HepG2 (cell line): ENCODE results near the gene ZNHIT6. TPM values are rescaled to one million over a fixed set of nuclear protein-coding genes. Genes with fewer than 3 reads are reported as not detected.

Experiments used
- ATAC-seq: fragments of 200-7000 bp; cut with Tn5 transposase; 3 replicates; pipeline ENCODE4 v1.9.1; 2020; ENCODE audit warnings: mild to moderate bottlenecking, moderate library complexity
- BruUV-seq: library from RNA; stranded (reverse); fragments of 400-500 nt; replicated peaks from 2 replicates; lab custom pipeline; 2021; lab: Mats Ljungman, UMichigan
- CTCF ChIA-PET: fragments of 300-600 bp; formaldehyde crosslinking; extraction: SDS; loops from one replicate; lab custom pipeline; 2021; ENCODE audit warnings: low total read pairs, inconsistent platforms, low intra/inter-chr PET ratio; lab: Yijun Ruan, JAX
- POLR2A ChIA-PET: fragments of 350-600 bp; sonication (Branson Sonifier 250); formaldehyde crosslinking; loops from one replicate; lab custom pipeline; 2020; ENCODE audit warnings: antibody characterized with exemption, inconsistent platforms; lab: Yijun Ruan, JAX
- DNase-seq: peaks from one replicate; pipeline ENCODE4 v3.0.0-alpha.2; 2015; ENCODE audit warnings: low spot score
- FAIRE-seq: peaks from 3 replicates; lab custom pipeline; 2011; peaks lifted over from hg19 to GRCh38; lab: Jason Lieb, UNC
- H2AFZ ChIP-seq: one replicate; pipeline ENCODE4 v1.6.1; 2011; ENCODE audit warnings: low read length, inconsistent platforms
- H3K27ac ChIP-seq: fragments of 300-600 bp; 3 replicates; pipeline ENCODE4 v1.8.0; 2011; ENCODE audit warnings: mixed run types, mild to moderate bottlenecking, mixed read lengths, low read length, inconsistent platforms; ENCODE audit not compliant: insufficient read depth; ENCODE audit errors: extremely low read length
- H3K27me3 ChIP-seq, 2 experiments: fragments of 200-600 bp in 1 of 2; 2 replicates in 1 of 2; 3 replicates in 1 of 2; pipeline versions ENCODE4 v1.6.0 to v1.8.0; 2011; ENCODE audit warnings: low read length in 2 of 2, mild to moderate bottlenecking in 2 of 2, moderate library complexity in 2 of 2, inconsistent platforms in 1 of 2; ENCODE audit not compliant: insufficient read depth in 2 of 2, control insufficient read depth in 1 of 2
- H3K36me3 ChIP-seq, 2 experiments: fragments of 200-600 bp in 1 of 2; replicated peaks in 1 of 2; 2 replicates in 1 of 2; 3 replicates in 1 of 2; pipeline versions ENCODE4 v1.5.1 to v1.8.0; 2011; ENCODE audit warnings: low read length in 2 of 2, inconsistent platforms in 1 of 2; ENCODE audit not compliant: insufficient read depth in 2 of 2, control insufficient read depth in 1 of 2
- H3K4me1 ChIP-seq: 2 replicates; pipeline ENCODE4 v1.5.1; 2012; ENCODE audit warnings: low read length, inconsistent platforms; ENCODE audit not compliant: insufficient read depth
- H3K4me2 ChIP-seq: 2 replicates; pipeline ENCODE4 v1.6.0; 2011; ENCODE audit warnings: low read depth, low read length, inconsistent platforms
- H3K4me3 ChIP-seq, 3 experiments: fragments of 200-600 bp in 1 of 3; sonication (generic), shearing (Covaris generic) in 1 of 3; replicated peaks in 1 of 3; 2 replicates each; pipeline ENCODE4 v1.5.1; 2011 to 2016; ENCODE audit warnings: low read length in 3 of 3, inconsistent platforms in 2 of 3, low read depth in 2 of 3, mild to moderate bottlenecking in 2 of 3, control low read depth in 1 of 3, mixed read lengths in 1 of 3; ENCODE audit not compliant: insufficient read depth in 1 of 3
- H3K79me2 ChIP-seq: one replicate; pipeline ENCODE4 v1.6.1; 2011; ENCODE audit warnings: low read length, inconsistent platforms; ENCODE audit not compliant: insufficient read depth
- H3K9ac ChIP-seq: 2 replicates; pipeline ENCODE4 v1.6.0; 2011; ENCODE audit warnings: mild to moderate bottlenecking, low read depth, low read length, inconsistent platforms; ENCODE audit not compliant: insufficient read depth
- H3K9me3 ChIP-seq: 2 replicates; pipeline ENCODE4 v1.5.1; 2012; ENCODE audit warnings: mild to moderate bottlenecking, low read length
- H4K20me1 ChIP-seq: 2 replicates; pipeline ENCODE4 v1.6.0; 2011; ENCODE audit warnings: inconsistent platforms, mild to moderate bottlenecking, low read length, moderate library complexity; ENCODE audit not compliant: insufficient read depth
- CEBPB ChIP-seq: IDR thresholded peaks from 2 replicates; pipeline ENCODE4 v1.6.1; 2011; ENCODE audit warnings: low read depth, low read length, improper control_type of control experiment, borderline replicate concordance
- DRAP1 ChIP-seq: IDR thresholded peaks from 2 replicates; pipeline ENCODE4 v1.6.1; 2016; ENCODE audit warnings: missing genetic modification reagents, missing compliant biosample characterization
- ESRRA ChIP-seq: sonication (generic); formaldehyde crosslinking; IDR thresholded peaks from 2 replicates; pipeline ENCODE4 v1.5.1; 2020; ENCODE audit warnings: mild to moderate bottlenecking, low read depth, missing genetic modification reagents
- FOXM1 ChIP-seq: sonication (generic); formaldehyde crosslinking; IDR thresholded peaks from 2 replicates; pipeline ENCODE4 v1.5.0; 2020; ENCODE audit warnings: missing genetic modification reagents
- GTF3A ChIP-seq: sonication (generic); formaldehyde crosslinking; conservative IDR thresholded peaks from 2 replicates; pipeline ENCODE4 v1.4.0; 2020; ENCODE audit warnings: mild to moderate bottlenecking, missing genetic modification reagents
- JUND ChIP-seq: sonication (generic); formaldehyde crosslinking; IDR thresholded peaks from 2 replicates; pipeline ENCODE4 v1.8.0; 2022; ENCODE audit warnings: mild to moderate bottlenecking, missing genetic modification reagents
- MXD3 ChIP-seq: IDR thresholded peaks from 2 replicates; pipeline ENCODE4 v1.6.1; 2016; ENCODE audit warnings: mild to moderate bottlenecking, missing biosample characterization, missing genetic modification reagents
- NR2C2 ChIP-seq: sonication (generic); formaldehyde crosslinking; IDR thresholded peaks from 2 replicates; pipeline ENCODE4 v1.4.0; 2020; ENCODE audit warnings: missing genetic modification reagents, mild to moderate bottlenecking, moderate library complexity, borderline replicate concordance
- PATZ1 ChIP-seq: sonication (generic); formaldehyde crosslinking; IDR thresholded peaks from 2 replicates; pipeline ENCODE4 v1.4.0; 2020; ENCODE audit warnings: missing genetic modification reagents
- TEAD2 ChIP-seq: sonication (generic); formaldehyde crosslinking; IDR thresholded peaks from 2 replicates; pipeline ENCODE4 v1.9.0; 2021; ENCODE audit warnings: missing genetic modification reagents
- ZEB1 ChIP-seq: IDR thresholded peaks from 2 replicates; pipeline ENCODE4 v1.6.1; 2012; ENCODE audit warnings: mild to moderate bottlenecking, low read depth, inconsistent platforms; ENCODE audit not compliant: insufficient replicate concordance
- ZFP1 ChIP-seq: IDR thresholded peaks from 2 replicates; pipeline ENCODE4 v1.6.1; 2016
- ZFP36L2 ChIP-seq: sonication (generic); formaldehyde crosslinking; IDR thresholded peaks from 2 replicates; pipeline ENCODE4 v1.4.0; 2020; ENCODE audit warnings: missing genetic modification reagents
- ZNF34 ChIP-seq: sonication (generic); formaldehyde crosslinking; IDR thresholded peaks from 2 replicates; pipeline ENCODE4 v1.4.0; 2020; ENCODE audit warnings: mild to moderate bottlenecking, missing genetic modification reagents, borderline replicate concordance
- ZNF513 ChIP-seq: sonication (generic); formaldehyde crosslinking; conservative IDR thresholded peaks from 2 replicates; pipeline ENCODE4 v1.5.0; 2020; ENCODE audit warnings: missing genetic modification reagents
- ZNF562 ChIP-seq: sonication (generic); formaldehyde crosslinking; IDR thresholded peaks from 2 replicates; pipeline ENCODE4 v1.8.0; 2022; ENCODE audit warnings: missing genetic modification reagents, borderline replicate concordance
- ZNF597 ChIP-seq: sonication (generic); formaldehyde crosslinking; IDR thresholded peaks from 2 replicates; pipeline ENCODE4 v1.5.0; 2020; ENCODE audit warnings: missing genetic modification reagents
- ZNF703 ChIP-seq: sonication (generic); formaldehyde crosslinking; IDR thresholded peaks from 2 replicates; pipeline ENCODE4 v1.5.1; 2020; ENCODE audit warnings: missing genetic modification reagents, mild to moderate bottlenecking, moderate library complexity, borderline replicate concordance
- ZNF761 ChIP-seq: sonication (generic); formaldehyde crosslinking; conservative IDR thresholded peaks from 2 replicates; pipeline ENCODE4 v1.4.0; 2020; ENCODE audit warnings: mild to moderate bottlenecking, missing genetic modification reagents
- ZNF790 ChIP-seq: sonication (generic); formaldehyde crosslinking; IDR thresholded peaks from 2 replicates; pipeline ENCODE4 v1.8.0; 2022; ENCODE audit warnings: missing genetic modification reagents, mild to moderate bottlenecking, borderline replicate concordance
- WGBS: methylation state at CpG from one replicate; pipeline ENCODE4 v1.1.6; 2017; ENCODE audit warnings: low lambda C conversion rate; 5-methylcytosine and 5-hydroxymethylcytosine counted together
- in situ Hi-C: cut with HindIII; loops from 2 replicates; pipeline ENCODE4 v1.10.0; 2017; ENCODE audit warnings: low pct_unique_long_range_greater_than_20kb; ENCODE audit not compliant: extremely low pct_ligation_motif_present
- intact Hi-C: fragments of 100-400 bp; cut with micrococcal nuclease; formaldehyde crosslinking; loops from one replicate; pipeline ENCODE4 v1.10.0; 2022; ENCODE audit not compliant: unreplicated experiment
- polyA plus RNA-seq, 8 experiments: library from polyadenylated mRNA; depleted of rRNA in 3 of 8; stranded (reverse) in 7 of 8; unstranded in 1 of 8; fragments of >200 nt; fragmentation: Illumina TruSeq in 4 of 8; extraction: Trizol in 4 of 8; gene quantifications; 2 replicates each; pipeline versions ENCODE4 v1.2.1 to v1.2.3, GENCODE V29; 2011 to 2016; ENCODE audit warnings: low read depth in 4 of 8, missing spikeins in 1 of 8, mixed read lengths in 1 of 8; ENCODE audit not compliant: insufficient read depth in 1 of 8
- total RNA-seq, 5 experiments: library from RNA; depleted of rRNA; stranded (reverse); fragments of >200 nt; fragmentation: Illumina TruSeq; extraction: Trizol; gene quantifications; 2 replicates each; pipeline ENCODE4 v1.2.3, GENCODE V29; 2016; ENCODE audit warnings: low read depth in 1 of 5

ZNHIT6 gene
- total and polyA plus RNA-seq, 2 of the 13 experiments (the other 11 are each of a cell fraction or from before 2014, with no cell fraction given) = 6.0 to 15.2 TPM

- Histone ChIP-seq H3K9ac (no peak overlapping the region), H3K4me1 (peaks cover 57% of the 10 kb centered on the region), H2AFZ (no peak overlapping the region), H3K4me2 (no peak overlapping the region), H3K27me3 (no peaks in the 10 kb centered on the region), H4K20me1 (no peaks in the 10 kb centered on the region), H3K9me3 (no peaks in the 10 kb centered on the region), H3K79me2 (no peaks in the 10 kb centered on the region), H3K36me3 (no peaks in the 10 kb centered on the region), H3K4me3 (no peak overlapping the region), H3K27ac (no peak overlapping the region)
- CTCF ChIA-PET = no interaction called here
- in situ Hi-C loops (loop anchor here (10.0 kb wide), 2 partner anchors 86 to 276 kb away; no protein-coding TSS in a partner anchor), intact Hi-C loops (no loop called here)
- TF ChIP-seq TEAD2 (CRISPR knock-in tag) = no peak
- TF ChIP-seq ZNF562 (CRISPR knock-in tag) = no peak
- TF ChIP-seq FOXM1 = no peak
- TF ChIP-seq CEBPB = no peak
- TF ChIP-seq ZFP1 (CRISPR knock-in tag) = no peak
- no peak for TF ChIP-seq GTF3A (CRISPR knock-in tag)
- TF ChIP-seq ZEB1 = no peak
- TF ChIP-seq JUND (CRISPR knock-in tag) = no peak
- no peak for TF ChIP-seq ZNF34 (CRISPR knock-in tag)
- TF ChIP-seq ZFP36L2 = no peak
- no peak for TF ChIP-seq ZNF597 (CRISPR knock-in tag)
- TF ChIP-seq NR2C2 (CRISPR knock-in tag) = no peak
- TF ChIP-seq PATZ1 (CRISPR knock-in tag) = no peak
- TF ChIP-seq ZNF761 = no peak
- no peak for TF ChIP-seq DRAP1
- TF ChIP-seq ZNF790 (CRISPR knock-in tag) = no peak
- TF ChIP-seq MXD3 (CRISPR knock-in tag) = no peak
- no peak for TF ChIP-seq ESRRA
- TF ChIP-seq ZNF513 (CRISPR knock-in tag) = no peak
- no peak for TF ChIP-seq ZNF703
- 97% methylated on average over 1 of the region's 1 CpG for WGBS
- POLR2A ChIA-PET = interaction anchor here (4.1 to 4.2 kb wide), 2 partner anchors 30 to 33 kb away, joined by 15 to 58 read pairs; partner anchors contain the start of gene CCN1
- DNase-seq (no peak), ATAC-seq (no peak), FAIRE-seq (no peak)
- no TSS peak for BruUV-seq
Observed at GRCh38 chr1:85608851-85609250, 99.4 kb downstream of the ZNHIT6 start.
